Tibial nerve (tissue), 4 donors: ENCODE measurements around the gene PEA15.

ENCODE experiments used
- CTCF ChIP-seq, 5 experiments: fragments of 200-600 bp in 3 of 5; fragments of 450-650 bp in 2 of 5; sonication (generic) in 3 of 5; IDR thresholded peaks; one replicate each; pipeline ENCODE4 v1.5.1; 2016 to 2019; ENCODE audit warnings: antibody characterized with exemption in 5 of 5, mild to moderate bottlenecking in 3 of 5, moderate library complexity in 2 of 5
- EP300 ChIP-seq, 2 donors: sonication (generic); formaldehyde crosslinking; IDR thresholded peaks; one replicate each; pipeline ENCODE4 v1.6.1; 2017; ENCODE audit warnings: antibody characterized with exemption in 2 of 2, mild to moderate bottlenecking in 1 of 2
- POLR2A ChIP-seq, 2 donors: fragments of 450-650 bp; IDR thresholded peaks; one replicate each; pipeline ENCODE4 v1.6.1; 2017; ENCODE audit warnings: antibody characterized with exemption in 2 of 2, mild to moderate bottlenecking in 2 of 2, moderate library complexity in 2 of 2

- TF ChIP-seq POLR2A (IDR thresholded peaks at IDR 0.05) (no peak), CTCF (IDR thresholded peaks at IDR 0.05) (no peak), EP300 (IDR thresholded peaks at IDR 0.05) (no peak)
These were observed 500 bp upstream of the PEA15 start for GRCh38 chr1:160204526-160205241.
